Central memory CD4-positive, alpha-beta T cell (primary cell): ENCODE measurements around the gene PPP1R14B.

ENCODE experiments used
- DNase-seq: peaks from one replicate; pipeline ENCODE4 v3.0.0; 2022
- total RNA-seq, 3 experiments: gene quantifications; one replicate each; lab custom pipeline; 2026; lab: John Stamatoyannopoulos, UW

Gene PPP1R14B
- 11.8 to 179 (median 86.2) reads per million in 3 experiments for total RNA-seq

- peak; percentile 71 for DNase-seq
These were observed at the start of gene PPP1R14B for GRCh38 chr11:64246871-64247728. Gene PPP1R14B (minus strand): TSS chr11:64246943. CDS start chr11:64246673, 270 bp downstream.

- DNase-seq: no peak
These were observed 49.5 kb upstream of the PPP1R14B start for GRCh38 chr11:64296236-64296635.

GRCh38 chr11:64295760-64296159, 49.0 kb upstream of the PPP1R14B start:
- no peak for DNase-seq

DNA sequence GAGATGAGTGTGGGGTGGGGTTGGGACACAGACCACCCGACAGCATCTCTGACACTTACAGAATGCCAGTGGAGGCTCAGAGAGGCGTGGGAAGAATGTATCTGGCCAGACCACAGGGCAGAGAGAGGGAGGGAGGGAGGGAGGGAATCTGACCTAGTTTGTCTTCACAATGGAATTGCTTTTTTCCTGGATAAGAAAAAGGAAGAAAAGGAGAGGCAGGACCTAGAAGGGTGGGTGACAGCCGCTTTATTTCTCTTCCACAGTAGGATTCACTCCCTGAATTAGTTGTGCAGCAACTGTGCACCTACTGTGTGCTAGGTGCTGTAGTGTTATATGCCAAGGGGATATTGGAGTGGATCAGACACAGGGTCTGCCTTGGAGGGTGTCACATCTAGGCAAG, 48.0 kb upstream of the PPP1R14B start:
- DNase-seq: no peak

- DNase-seq: no peak
These were observed 45.9 kb upstream of the PPP1R14B start for GRCh38 chr11:64292460-64293254.

DNA sequence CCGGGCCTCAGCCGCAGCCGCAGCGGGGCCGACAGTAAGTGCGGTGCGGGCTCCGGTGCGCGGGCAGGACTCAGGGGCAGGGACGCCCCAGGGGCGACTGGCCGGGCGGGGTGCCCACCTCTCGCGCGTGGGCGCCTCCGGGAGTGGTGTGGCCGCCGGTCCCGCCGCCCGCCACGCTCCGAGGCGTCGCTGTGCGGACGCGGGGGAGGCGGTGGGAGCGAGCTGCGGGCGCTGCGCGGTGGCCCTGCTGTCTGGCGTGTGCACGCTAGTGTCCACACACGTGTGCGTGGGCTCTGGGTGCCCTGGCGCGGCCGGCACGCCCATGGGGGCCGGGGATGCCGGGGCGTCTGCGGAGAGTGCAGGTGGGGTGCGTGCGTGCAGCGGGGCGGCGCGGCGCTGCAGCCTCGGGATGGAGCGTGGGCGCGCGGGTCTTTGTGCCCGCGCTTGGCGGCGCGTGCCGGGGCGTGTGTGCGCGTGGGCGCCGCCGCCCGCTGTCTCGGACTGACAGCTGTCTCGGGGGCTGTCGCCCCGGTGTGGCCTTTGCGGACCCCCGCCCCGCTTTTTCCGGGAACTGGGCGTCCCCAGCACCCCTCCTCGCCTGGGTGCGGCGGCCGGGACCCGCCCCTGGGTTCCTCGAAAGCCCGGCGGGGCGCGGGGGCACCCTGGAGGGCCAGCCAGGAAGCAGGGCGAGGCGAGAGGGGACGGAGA, 45.2 kb upstream of the PPP1R14B start:
- DNase-seq: no peak

- DNase-seq: no peak
These were observed 44.6 kb upstream of the PPP1R14B start, which contains the start of gene KCNK4 for GRCh38 chr11:64291262-64291751. Gene KCNK4 (plus strand): TSS chr11:64291302. CDS start chr11:64293019, 1,717 bp downstream.

GRCh38 chr11:64290352-64291261, 43.9 kb upstream of the PPP1R14B start:
- no peak for DNase-seq

DNA sequence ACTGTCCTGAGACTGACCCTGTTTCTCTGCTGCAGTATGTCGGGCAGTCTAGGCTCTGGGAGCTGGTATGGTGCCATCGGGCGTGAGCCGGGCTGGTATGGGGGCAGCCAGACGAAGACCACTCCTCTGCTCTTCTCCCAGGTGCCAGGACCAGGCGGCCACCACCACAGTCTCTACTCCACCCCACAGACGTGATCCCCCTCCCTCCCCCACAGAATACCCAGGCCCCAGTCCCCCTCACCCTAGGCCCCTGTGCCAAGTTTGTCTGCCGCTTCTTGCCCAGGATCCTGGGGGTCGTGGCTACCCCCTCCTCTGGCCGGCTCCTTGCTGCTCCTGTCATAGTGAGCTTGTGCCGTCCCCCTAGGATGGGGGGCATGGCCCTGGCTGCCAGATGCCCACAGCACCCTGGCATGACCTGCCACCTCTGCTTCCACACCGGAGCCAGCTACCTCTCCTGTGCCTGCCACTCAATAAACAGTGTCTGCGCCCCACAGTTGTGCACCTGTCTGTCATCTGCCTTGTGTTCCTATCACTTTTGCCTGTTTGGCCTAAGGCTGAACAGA, 42.3 kb upstream of the PPP1R14B start:
- no peak for DNase-seq

DNA sequence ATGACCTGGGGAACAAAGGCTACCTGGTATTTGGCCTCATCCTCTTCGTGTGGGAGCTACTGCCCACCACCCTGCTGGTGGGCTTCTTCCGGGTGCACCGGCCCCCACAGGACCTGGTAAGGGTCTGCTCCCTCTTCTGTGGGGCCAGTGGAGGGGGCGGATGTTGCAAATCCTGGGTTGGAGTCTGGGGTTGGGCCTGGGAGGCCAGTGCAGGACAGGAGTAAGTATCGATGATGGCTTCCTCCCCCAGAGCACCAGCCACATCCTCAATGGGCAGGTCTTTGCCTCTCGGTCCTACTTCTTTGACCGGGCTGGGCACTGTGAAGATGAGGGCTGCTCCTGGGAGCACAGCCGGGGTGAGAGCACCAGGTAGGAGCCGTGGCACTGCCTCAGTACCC, 41.6 kb upstream of the PPP1R14B start:
- no peak for DNase-seq

GRCh38 chr11:64287676-64288352, 41.1 kb upstream of the PPP1R14B start:
- no peak for DNase-seq

DNA sequence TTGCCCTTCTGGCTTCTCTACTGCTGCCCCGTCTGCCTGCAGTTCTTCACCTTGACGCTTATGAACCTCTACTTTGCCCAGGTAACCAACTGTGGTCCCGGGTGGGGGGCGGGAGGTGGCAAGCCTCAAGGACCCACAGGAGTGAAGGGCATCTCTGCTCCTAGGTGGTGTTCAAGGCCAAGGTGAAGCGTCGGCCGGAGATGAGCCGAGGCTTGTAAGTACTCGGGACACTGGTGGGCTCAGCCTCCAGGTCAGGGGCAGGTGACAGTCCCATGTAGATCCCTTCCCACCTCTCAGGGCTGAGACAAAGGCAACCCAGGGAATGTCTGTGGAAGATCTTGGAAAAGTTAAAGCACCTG, 40.0 kb upstream of the PPP1R14B start:
- DNase-seq: no peak

DNA sequence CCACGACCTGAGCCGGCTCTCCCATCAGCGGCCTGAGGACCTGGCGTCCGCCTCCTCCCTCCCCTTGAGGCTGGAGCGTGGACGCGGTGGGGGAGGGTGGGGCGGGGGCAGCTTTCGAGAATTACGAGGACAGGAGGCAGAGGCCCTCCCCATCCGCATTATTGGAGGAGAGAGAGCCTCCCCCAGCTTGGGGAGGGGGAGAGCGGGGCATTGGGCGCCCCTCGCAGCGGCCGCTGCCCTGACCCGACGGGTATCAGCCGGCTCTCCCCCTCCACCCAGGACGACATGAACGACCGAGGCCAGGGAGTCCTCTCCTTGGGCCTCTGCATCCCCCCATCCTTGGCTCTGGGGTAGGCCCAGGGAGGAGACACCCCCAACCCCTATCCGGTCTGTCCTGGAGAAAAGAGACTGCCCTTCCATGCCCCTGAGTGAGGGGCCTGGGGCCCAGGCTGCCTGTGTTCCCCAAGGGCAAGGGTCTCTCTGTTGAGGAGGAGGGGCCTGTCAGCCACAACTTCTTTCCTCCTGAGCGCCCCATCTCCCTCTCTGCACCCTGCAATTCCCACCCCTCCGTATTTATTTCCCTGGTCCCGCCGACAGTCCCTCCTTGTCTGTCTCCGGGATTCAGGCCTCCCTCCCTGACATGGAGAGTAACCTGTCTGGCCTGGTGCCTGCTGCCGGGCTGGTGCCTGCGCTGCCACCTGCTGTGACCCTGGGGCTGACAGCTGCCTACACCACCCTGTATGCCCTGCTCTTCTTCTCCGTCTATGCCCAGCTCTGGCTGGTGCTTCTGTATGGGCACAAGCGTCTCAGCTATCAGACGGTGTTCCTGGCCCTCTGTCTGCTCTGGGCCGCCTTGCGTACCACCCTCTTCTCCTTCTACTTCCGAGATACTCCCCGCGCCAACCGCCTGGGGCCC, 39.4 kb upstream of the PPP1R14B start:
- no peak for DNase-seq

DNA sequence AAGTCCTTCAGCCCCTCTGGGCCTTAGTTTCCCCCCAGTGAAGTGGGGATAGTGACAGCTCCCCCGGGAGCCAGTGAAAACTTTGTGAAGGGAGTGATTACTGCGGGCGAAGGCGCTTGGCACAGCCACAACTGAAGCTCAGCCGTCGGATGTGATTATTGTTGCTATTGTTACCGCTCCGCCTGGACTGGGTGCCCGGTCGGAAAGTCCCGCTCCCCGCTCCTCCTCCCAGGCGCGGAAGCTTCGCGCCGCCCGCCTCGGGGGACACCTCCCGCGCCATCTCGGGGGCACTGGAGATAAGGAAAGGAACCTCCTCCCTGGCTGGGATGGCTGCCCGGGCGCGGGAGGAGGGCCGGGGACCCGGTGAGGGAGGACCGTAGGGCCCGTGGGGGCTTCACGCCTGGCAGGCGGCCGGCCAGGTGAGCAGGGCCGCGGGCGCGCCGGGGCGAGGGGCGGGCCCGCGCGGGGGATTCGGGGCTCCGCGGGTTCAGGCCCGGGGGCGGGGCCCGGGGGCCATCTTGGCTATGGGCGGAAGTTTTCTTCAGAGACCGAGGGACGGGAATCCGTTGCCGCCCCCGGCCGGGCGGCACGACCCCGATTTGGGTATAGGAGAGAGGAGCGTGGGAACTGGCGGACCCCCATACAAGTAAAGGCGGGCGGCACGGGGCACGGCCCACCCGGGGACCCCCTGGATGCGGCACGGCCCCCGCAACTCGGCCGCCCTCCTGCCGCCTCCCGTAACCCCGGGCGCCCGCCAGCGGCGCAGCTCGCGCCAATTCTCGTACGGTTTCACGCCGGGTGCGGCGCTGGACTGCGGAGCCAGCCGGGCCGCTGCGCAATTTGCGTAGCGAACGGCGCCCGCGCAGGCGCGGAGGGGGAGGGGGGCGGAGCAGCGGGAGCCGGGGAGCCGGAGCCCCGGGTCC, 38.5 kb upstream of the PPP1R14B start, which contains the start of gene GPR137:
TSS of gene GPR137 (plus strand) at position 887 of the 923 bp plus-strand sequence. CDS start 677 bp downstream, outside the sequence.
- peak; percentile 92 for DNase-seq

DNA sequence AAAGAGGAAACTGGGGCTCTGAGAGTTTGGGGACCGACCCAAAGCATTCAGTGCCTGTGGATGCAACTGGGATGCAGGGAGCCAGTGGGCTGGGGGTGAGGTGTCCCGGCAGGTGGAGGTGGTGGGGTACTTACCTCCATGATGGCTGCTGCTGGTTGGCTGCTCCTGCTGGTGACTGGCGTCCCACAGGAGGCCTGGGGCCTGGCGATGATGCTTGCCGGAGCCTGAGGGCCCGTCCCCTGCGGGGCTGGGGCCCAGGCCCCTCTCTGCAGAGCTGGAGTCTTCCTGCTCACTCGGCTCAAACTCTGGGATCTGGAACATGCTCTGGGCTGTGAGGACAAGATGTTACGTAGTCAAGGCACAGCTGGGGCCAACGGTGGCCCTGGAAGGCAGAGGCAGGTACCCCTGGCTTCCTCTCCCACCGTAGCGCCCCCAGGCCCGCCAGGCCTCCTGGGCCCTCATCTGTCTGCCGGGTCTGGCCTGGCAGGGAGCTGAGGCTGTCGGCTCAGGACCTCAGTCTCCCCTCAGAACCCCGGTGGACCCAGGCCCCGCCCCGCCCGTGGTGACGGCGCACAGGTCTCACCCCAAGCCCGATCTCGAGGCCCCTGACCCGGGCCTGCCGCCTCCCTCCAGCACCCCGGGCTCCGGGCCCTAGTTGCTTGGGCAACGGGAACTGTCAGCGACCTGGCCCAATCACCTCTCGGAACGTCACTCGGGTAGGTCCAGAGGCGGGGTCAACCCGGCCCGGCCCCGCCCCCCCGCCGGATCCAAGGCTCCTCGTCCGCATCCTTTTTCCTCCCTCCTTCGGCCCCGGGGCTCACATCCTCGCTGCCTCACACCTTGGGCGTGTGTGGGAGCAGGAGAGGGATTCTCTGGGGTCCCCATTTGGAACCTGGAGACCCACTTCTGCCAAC, 37.6 kb upstream of the PPP1R14B start, which contains the start of gene BAD:
TSS of gene BAD (minus strand) at position 618 of the 914 bp plus-strand sequence. CDS start at position 321, 297 bp downstream.
- peak; percentile 90 for DNase-seq

GRCh38 chr11:64283092-64283491, 36.3 kb upstream of the PPP1R14B start:
- no peak for DNase-seq
